SK-N-SH (cell line): ENCODE results near the gene KRTAP20-2. TPM values are rescaled to one million over a fixed set of nuclear protein-coding genes. Genes with fewer than 3 reads are reported as not detected.

Experiments
- CTCF ChIA-PET: fragments of 300-600, 350-600 bp; formaldehyde crosslinking; extraction: SDS; loops from one replicate; lab custom pipeline; 2021; lab: Yijun Ruan, JAX
- POLR2A ChIA-PET: fragments of 350-600 bp; sonication (Branson Sonifier 250); formaldehyde crosslinking; extraction: SDS; loops from one replicate; lab custom pipeline; 2020; ENCODE audit warnings: antibody characterized with exemption, inconsistent platforms; lab: Yijun Ruan, JAX
- DNase-seq: peaks from one replicate; pipeline ENCODE4 v3.0.0; 2012
- H2AFZ ChIP-seq: fragments of 200-600 bp; sonication (generic); 2 replicates; pipeline ENCODE4 v1.8.1; 2016; ENCODE audit warnings: antibody characterized with exemption, mild to moderate bottlenecking, low read depth
- H3F3A ChIP-seq: fragments of 200-600 bp; sonication (generic); replicated peaks from 2 replicates; pipeline ENCODE3; 2016; ENCODE audit warnings: antibody characterized with exemption, mild to moderate bottlenecking; ENCODE audit not compliant: insufficient read depth
- H3K27ac ChIP-seq, 2 experiments: fragments of 200-500 bp in 1 of 2; fragments of 200-600 bp in 1 of 2; sonication (Bioruptor generic) in 1 of 2; sonication (generic), shearing (Covaris generic) in 1 of 2; 2 replicates each; pipeline versions ENCODE4 v1.5.1 to v1.6.1; 2014 to 2016; ENCODE audit warnings: low read depth in 2 of 2, inconsistent platforms in 1 of 2, low read length in 1 of 2, mild to moderate bottlenecking in 1 of 2, mixed read lengths in 1 of 2
- H3K27me3 ChIP-seq: fragments of 200-600 bp; sonication (generic), shearing (Covaris generic); 2 replicates; pipeline ENCODE4 v1.6.1; 2016; ENCODE audit warnings: mixed run types; ENCODE audit not compliant: insufficient read depth
- H3K36me3 ChIP-seq, 2 experiments: fragments of 200-500 bp in 1 of 2; fragments of 200-600 bp in 1 of 2; sonication (Bioruptor generic) in 1 of 2; sonication (generic) in 1 of 2; replicated peaks in 1 of 2; 2 replicates each; pipeline versions ENCODE3 to v1.5.1; 2014 to 2016; ENCODE audit warnings: low read length in 1 of 2, mild to moderate bottlenecking in 1 of 2; ENCODE audit not compliant: insufficient read depth in 2 of 2, control insufficient read depth in 1 of 2
- H3K4me1 ChIP-seq, 2 experiments: fragments of 200-500 bp in 1 of 2; fragments of 200-600 bp in 1 of 2; sonication (Bioruptor generic) in 1 of 2; sonication (generic), shearing (Covaris generic) in 1 of 2; 2 replicates each; pipeline versions ENCODE4 v1.5.1 to v1.6.1; 2014 to 2016; ENCODE audit warnings: low read depth in 1 of 2, low read length in 1 of 2, mixed run types in 1 of 2; ENCODE audit not compliant: insufficient read depth in 2 of 2, control insufficient read depth in 1 of 2
- H3K4me2 ChIP-seq: fragments of 200-600 bp; sonication (generic), shearing (Covaris generic); 2 replicates; pipeline ENCODE4 v1.6.1; 2017; ENCODE audit warnings: mixed run types
- H3K4me3 ChIP-seq, 2 experiments: fragments of 200-500 bp in 1 of 2; fragments of 200-600 bp in 1 of 2; sonication (Bioruptor generic) in 1 of 2; sonication (generic), shearing (Covaris generic) in 1 of 2; 2 replicates each; pipeline versions ENCODE4 v1.5.1 to v1.8.1; 2014 to 2016; ENCODE audit warnings: low read depth in 2 of 2, inconsistent platforms in 1 of 2, low read length in 1 of 2, mild to moderate bottlenecking in 1 of 2, mixed read lengths in 1 of 2, moderate library complexity in 1 of 2
- H3K79me2 ChIP-seq: fragments of 200-600 bp; sonication (generic); 2 replicates; pipeline ENCODE4 v1.8.1; 2017; ENCODE audit warnings: mild to moderate bottlenecking; ENCODE audit not compliant: insufficient read depth
- H3K9ac ChIP-seq: fragments of 200-600 bp; sonication (generic); 2 replicates; pipeline ENCODE4 v1.6.1; 2017; ENCODE audit warnings: mixed run types
- H3K9me2 ChIP-seq: fragments of 200-600 bp; sonication (generic); 2 replicates; pipeline ENCODE4 v1.6.1; 2017; ENCODE audit warnings: mixed run types
- H3K9me3 ChIP-seq: fragments of 200-600 bp; sonication (generic); 2 replicates; pipeline ENCODE4 v1.6.1; 2017; ENCODE audit warnings: mixed run types, mild to moderate bottlenecking, moderate library complexity
- H4K20me1 ChIP-seq: fragments of 200-600 bp; sonication (generic); 2 replicates; pipeline ENCODE4 v1.6.1; 2017; ENCODE audit warnings: mild to moderate bottlenecking, mixed run types; ENCODE audit not compliant: insufficient read depth
- CHD2 ChIP-seq: fragments of 150-350 bp; IDR thresholded peaks from 2 replicates; pipeline ENCODE4 v1.6.1; 2018; ENCODE audit warnings: low read length; ENCODE audit not compliant: partially characterized antibody
- ELF1 ChIP-seq: IDR thresholded peaks from 2 replicates; pipeline ENCODE4 v1.4.0; 2012
- EP300 ChIP-seq, 2 experiments: IDR thresholded peaks; 2 replicates each; pipeline versions ENCODE4 v1.4.0 to v1.6.1; 2012; ENCODE audit warnings: borderline replicate concordance in 1 of 2, low read depth in 1 of 2, low read length in 1 of 2
- EZH2phosphoT487 ChIP-seq: fragments of 200-600 bp; sonication (generic); IDR thresholded peaks from 2 replicates; pipeline ENCODE4 v1.6.1; 2017; ENCODE audit warnings: low read depth, mixed run types, mild to moderate bottlenecking, antibody characterized with exemption, moderate library complexity, borderline replicate concordance
- FOSL2 ChIP-seq: IDR thresholded peaks from 2 replicates; pipeline ENCODE4 v1.4.0; 2012; ENCODE audit warnings: low read depth, mild to moderate bottlenecking, moderate library complexity, borderline replicate concordance
- FOXM1 ChIP-seq: IDR thresholded peaks from 2 replicates; pipeline ENCODE4 v1.4.0; 2012; ENCODE audit warnings: low read depth, mild to moderate bottlenecking
- GABPA ChIP-seq: IDR thresholded peaks from 2 replicates; pipeline ENCODE4 v1.4.0; 2012; ENCODE audit warnings: low read depth, mild to moderate bottlenecking
- GATA2 ChIP-seq: sonication (generic); formaldehyde crosslinking; IDR thresholded peaks from 2 replicates; pipeline ENCODE4 v1.5.0; 2020; ENCODE audit warnings: mild to moderate bottlenecking, missing genetic modification reagents
- JUND ChIP-seq: IDR thresholded peaks from 2 replicates; pipeline ENCODE4 v1.4.0; 2012
- MXI1 ChIP-seq: IDR thresholded peaks from 2 replicates; pipeline ENCODE4 v1.6.1; 2012; ENCODE audit warnings: mild to moderate bottlenecking, low read depth, low read length, improper control_type of control experiment
- NFIC ChIP-seq: IDR thresholded peaks from 2 replicates; pipeline ENCODE4 v1.4.0; 2012; ENCODE audit warnings: borderline replicate concordance
- NRF1 ChIP-seq: IDR thresholded peaks from 2 replicates; pipeline ENCODE4 v1.6.1; 2012; ENCODE audit warnings: low read depth, mild to moderate bottlenecking, low read length
- PBX3 ChIP-seq: IDR thresholded peaks from 2 replicates; pipeline ENCODE4; 2012
- RCOR1 ChIP-seq: fragments of 150-350 bp; IDR thresholded peaks from 2 replicates; pipeline ENCODE4 v1.6.1; 2017; ENCODE audit warnings: antibody characterized with exemption, low read length
- REST ChIP-seq: IDR thresholded peaks from 2 replicates; pipeline ENCODE4 v1.6.1; 2012; ENCODE audit warnings: mild to moderate bottlenecking, low read depth, low read length, moderate library complexity
- RFX5 ChIP-seq: IDR thresholded peaks from 2 replicates; pipeline ENCODE4 v1.6.1; 2012; ENCODE audit warnings: mild to moderate bottlenecking, improper control_type of control experiment, low read length
- SIN3A ChIP-seq: IDR thresholded peaks from 2 replicates; pipeline ENCODE4 v1.6.1; 2012; ENCODE audit warnings: low read depth, mild to moderate bottlenecking, low read length, moderate library complexity, borderline replicate concordance
- TCF12 ChIP-seq: IDR thresholded peaks from 2 replicates; pipeline ENCODE4 v1.4.0; 2012
- YY1 ChIP-seq: IDR thresholded peaks from 2 replicates; pipeline ENCODE4 v1.4.0; 2012; ENCODE audit warnings: low read depth, mild to moderate bottlenecking
- ZBTB33 ChIP-seq: IDR thresholded peaks from 2 replicates; pipeline ENCODE4 v1.4.0; 2012; ENCODE audit warnings: low read depth, borderline replicate concordance
- WGBS: methylation state at CpG from one replicate; pipeline ENCODE4 v1.1.6; 2017; ENCODE audit warnings: low lambda C conversion rate; 5-methylcytosine and 5-hydroxymethylcytosine counted together
- polyA plus RNA-seq, 3 experiments: library from polyadenylated mRNA; depleted of rRNA; stranded (reverse); fragments of >200 nt; gene quantifications; 2 replicates each; pipeline ENCODE4 v1.2.3, GENCODE V29; 2012

The KRTAP20-2 gene
- polyA plus RNA-seq, 1 of the 3 experiments (the other 2 are of a cell fraction): not detected

- Histone ChIP-seq H3K4me3 (no peak overlapping the region), H3K4me2 (no peak overlapping the region; the same call in 1 of the 2 replicates), H4K20me1 (no peaks in the 10 kb centered on the region), H2AFZ (no peak overlapping the region), H3K9me3 (no peaks in the 10 kb centered on the region)
- TF ChIP-seq SIN3A: no peak
- TF ChIP-seq NFIC: no peak
- TF ChIP-seq FOXM1: no peak
- no peak for TF ChIP-seq MXI1
- TF ChIP-seq JUND: no peak
- TF ChIP-seq FOSL2: no peak
- TF ChIP-seq TCF12: no peak
- TF ChIP-seq GATA2: no peak
- TF ChIP-seq, all 33 proteins: peak for 0
- POLR2A ChIA-PET: no interaction called here
- no peak for DNase-seq
- Histone ChIP-seq H3K36me3 (no peaks in the 10 kb centered on the region), H3F3A (no peaks in the 10 kb centered on the region), H3K9me2 (no peaks in the 10 kb centered on the region), H3K4me1 (no peaks in the 10 kb centered on the region), H3K27me3 (no peaks in the 10 kb centered on the region), H3K27ac (no peak overlapping the region), H3K9ac (no peak overlapping the region), H3K79me2 (no peaks in the 10 kb centered on the region)
- CTCF ChIA-PET: no interaction called here
- WGBS: 0% methylated on average over 1 of the region's 3 CpGs
These were observed 11.6 kb upstream of the KRTAP20-2 start for GRCh38 chr21:30623362-30623761.

GRCh38 chr21:30625449-30626165, 9.4 kb upstream of the KRTAP20-2 start:
- Histone ChIP-seq H3K36me3 (no peaks in the 10 kb centered on the region), H3K9ac (no peak overlapping the region), H3K27me3 (no peaks in the 10 kb centered on the region), H3K4me1 (no peaks in the 10 kb centered on the region), H3F3A (no peaks in the 10 kb centered on the region), H3K9me3 (no peaks in the 10 kb centered on the region), H3K4me2 (no peak overlapping the region), H3K79me2 (no peaks in the 10 kb centered on the region), H3K27ac (no peak overlapping the region), H3K4me3 (no peak overlapping the region), H3K9me2 (no peaks in the 10 kb centered on the region), H2AFZ (no peak overlapping the region), H4K20me1 (no peaks in the 10 kb centered on the region)
- no peak for DNase-seq
- POLR2A ChIA-PET: no interaction called here
- CTCF ChIA-PET: no interaction called here
- TF ChIP-seq PBX3 (no peak), NRF1 (no peak), RFX5 (no peak), GABPA (no peak), REST (no peak), ELF1 (no peak), ZBTB33 (no peak), SIN3A (no peak), FOSL2 (no peak), EP300 (IDR thresholded peaks at IDR 0.05; ENCODE audit: borderline replicate concordance in 1 of 2, low read depth in 1 of 2, low read length in 1 of 2) (no peak), MXI1 (no peak), RCOR1 (no peak), YY1 (no peak), CHD2 (no peak), EZH2phosphoT487 (no peak)
- WGBS: 7% methylated on average over 4 of the region's 4 CpGs
